Iris pigment epithelial cell (primary cell): ENCODE data around the gene NOX3.
A peak's percentile ranks its signal among the peaks of the same experiment; 100 is the strongest.

Source experiments
- DNase-seq: peaks from one replicate; pipeline ENCODE4 v3.0.0-alpha.2; 2011; ENCODE audit warnings: low read depth

NOX3 gene

GRCh38 chr6:155432293-155432692, 23.3 kb downstream of the NOX3 start:
- peak; percentile 32 for DNase-seq

- DNase-seq = no peak
Observed at GRCh38 chr6:155429321-155429893, 26.2 kb downstream of the NOX3 start.

GRCh38 chr6:155426408-155426945, 29.2 kb downstream of the NOX3 start:
- DNase-seq = no peak

- DNase-seq = no peak
Observed at GRCh38 chr6:155424181-155424580, 31.5 kb downstream of the NOX3 start.

- no peak for DNase-seq
Observed at GRCh38 chr6:155422635-155423034, 33.0 kb downstream of the NOX3 start.

- DNase-seq = no peak
Observed at GRCh38 chr6:155420492-155420891, 35.1 kb downstream of the NOX3 start.

- peak; percentile 28 for DNase-seq
Observed at GRCh38 chr6:155419161-155419560, 36.5 kb downstream of the NOX3 start.

- peak; percentile 83 for DNase-seq
Observed at GRCh38 chr6:155418017-155418761, 37.5 kb downstream of the NOX3 start.

GRCh38 chr6:155417454-155417853, 38.2 kb downstream of the NOX3 start:
- peak; percentile 31 for DNase-seq

- no peak for DNase-seq
Observed at GRCh38 chr6:155415953-155416352, 39.7 kb downstream of the NOX3 start.

GRCh38 chr6:155414049-155414448, 41.6 kb downstream of the NOX3 start:
- DNase-seq = no peak

- DNase-seq = peak; percentile 47
Observed at GRCh38 chr6:155412335-155412734, 43.3 kb downstream of the NOX3 start.

GRCh38 chr6:155411154-155412052, 44.2 kb downstream of the NOX3 start:
- no peak for DNase-seq

- DNase-seq = no peak
Observed at GRCh38 chr6:155409391-155409790, 46.2 kb downstream of the NOX3 start.

GRCh38 chr6:155408981-155409380, 46.7 kb downstream of the NOX3 start:
- DNase-seq = no peak

GRCh38 chr6:155408231-155408630, 47.4 kb downstream of the NOX3 start:
- no peak for DNase-seq

- no peak for DNase-seq
Observed at GRCh38 chr6:155406801-155407200, 48.8 kb downstream of the NOX3 start.

GRCh38 chr6:155404937-155405336, 50.7 kb downstream of the NOX3 start:
- no peak for DNase-seq

GRCh38 chr6:155402656-155403304, 52.9 kb downstream of the NOX3 start:
- no peak for DNase-seq

- no peak for DNase-seq
Observed at GRCh38 chr6:155400654-155400965, 55.0 kb downstream of the NOX3 start.

GRCh38 chr6:155399745-155400653, 55.6 kb downstream of the NOX3 start:
- no peak for DNase-seq
